ENCODE results near the gene STAG1.

- TF ChIP-seq CTCF (IDR thresholded peaks at IDR 0.05; ENCODE audit: insufficient read depth, low read length): no peak
- TF ChIP-seq POLR2AphosphoS5 (IDR thresholded peaks at IDR 0.05; ENCODE audit: low read depth): no peak
- TF ChIP-seq REST (IDR thresholded peaks at IDR 0.05; ENCODE audit: insufficient replicate concordance, low read depth): no peak
These were observed 319.5 kb downstream of the STAG1 start for GRCh38 chr3:136432685-136433084.
